ENCODE measurements around the gene ENPP4.
A peak's percentile ranks its signal among the peaks of the same experiment; 100 is the strongest.
"Not testable (repeated sequence)": the region's sequence is repeated elsewhere in the genome, so short reads cannot be mapped to it uniquely, and the experiment has no call there.

Gene ENPP4

GRCh38 chr6:46129629-46130511, at the start of gene ENPP4:
ENPP4 (plus strand) TSS chr6:46129989; CDS start chr6:46139584, 9,595 bp downstream.
- peak within 1 kb of the TSS; percentile 89 for H3K27ac Mint-ChIP-seq
- H3K36me3 Mint-ChIP-seq (ENCODE audit: low read depth): no peaks in the 10 kb centered on the region
- peaks cover 57% of the 10 kb centered on the region for H3K4me1 Mint-ChIP-seq (ENCODE audit: low read depth)
- H3K9me3 Mint-ChIP-seq: no peaks in the 10 kb centered on the region
- peak within 1 kb of the TSS; percentile 98 for H3K4me3 Mint-ChIP-seq
- no peaks in the 10 kb centered on the region for H3K27me3 Mint-ChIP-seq

GRCh38 chr6:46080111-46080510, 49.7 kb upstream of the ENPP4 start:
- H3K4me3 Mint-ChIP-seq: no peak overlapping the region
- no peaks in the 10 kb centered on the region for H3K9me3 Mint-ChIP-seq
- H3K4me1 Mint-ChIP-seq (ENCODE audit: low read depth): peaks cover 4% of the 10 kb centered on the region
- H3K36me3 Mint-ChIP-seq (ENCODE audit: low read depth): no peaks in the 10 kb centered on the region
- H3K27me3 Mint-ChIP-seq: no peaks in the 10 kb centered on the region
- H3K27ac Mint-ChIP-seq: no peak overlapping the region

GRCh38 chr6:46085688-46086087, 44.1 kb upstream of the ENPP4 start:
- not testable (repeated sequence) for H3K4me3 Mint-ChIP-seq; H3K4me1 Mint-ChIP-seq (ENCODE audit: low read depth); H3K36me3 Mint-ChIP-seq (ENCODE audit: low read depth); H3K27ac Mint-ChIP-seq; H3K9me3 Mint-ChIP-seq
- peaks cover 33% of the 10 kb centered on the region for H3K27me3 Mint-ChIP-seq

- peaks cover 5% of the 10 kb centered on the region for H3K4me1 Mint-ChIP-seq (ENCODE audit: low read depth)
- peaks cover 5% of the 10 kb centered on the region for H3K36me3 Mint-ChIP-seq (ENCODE audit: low read depth)
- peaks cover 48% of the 10 kb centered on the region for H3K27me3 Mint-ChIP-seq
- no peak overlapping the region for H3K27ac Mint-ChIP-seq
- H3K9me3 Mint-ChIP-seq: peaks cover 13% of the 10 kb centered on the region
- H3K4me3 Mint-ChIP-seq: no peak overlapping the region
Measured at GRCh38 chr6:46090115-46091079, 39.4 kb upstream of the ENPP4 start.

GRCh38 chr6:46091080-46091478, 38.7 kb upstream of the ENPP4 start:
- no peak overlapping the region for H3K4me3 Mint-ChIP-seq
- peaks cover 20% of the 10 kb centered on the region for H3K9me3 Mint-ChIP-seq
- no peak overlapping the region for H3K27ac Mint-ChIP-seq
- H3K4me1 Mint-ChIP-seq (ENCODE audit: low read depth): peaks cover 5% of the 10 kb centered on the region
- H3K27me3 Mint-ChIP-seq: peaks cover 47% of the 10 kb centered on the region
- H3K36me3 Mint-ChIP-seq (ENCODE audit: low read depth): peaks cover 5% of the 10 kb centered on the region

- Mint-ChIP-seq H3K9me3 (peaks cover 25% of the 10 kb centered on the region), H3K4me1 (ENCODE audit: low read depth) (peaks cover 5% of the 10 kb centered on the region), H3K27ac (no peak overlapping the region), H3K36me3 (ENCODE audit: low read depth) (peaks cover 11% of the 10 kb centered on the region), H3K27me3 (peaks cover 14% of the 10 kb centered on the region), H3K4me3 (no peak overlapping the region)
Measured at GRCh38 chr6:46095251-46095650, 34.5 kb upstream of the ENPP4 start.

GRCh38 chr6:46097366-46097765, 32.4 kb upstream of the ENPP4 start:
- Mint-ChIP-seq H3K4me3 (no peak overlapping the region), H3K36me3 (ENCODE audit: low read depth) (peaks cover 11% of the 10 kb centered on the region), H3K4me1 (ENCODE audit: low read depth) (peaks cover 16% of the 10 kb centered on the region), H3K27me3 (peaks cover 10% of the 10 kb centered on the region), H3K27ac (no peak overlapping the region), H3K9me3 (peaks cover 25% of the 10 kb centered on the region)

- Mint-ChIP-seq H3K9me3 (peaks cover 25% of the 10 kb centered on the region), H3K4me3 (no peak overlapping the region), H3K4me1 (ENCODE audit: low read depth) (peaks cover 26% of the 10 kb centered on the region), H3K36me3 (ENCODE audit: low read depth) (peaks cover 11% of the 10 kb centered on the region), H3K27me3 (peaks cover 2% of the 10 kb centered on the region), H3K27ac (no peak overlapping the region)
Measured at GRCh38 chr6:46098678-46099077, 31.1 kb upstream of the ENPP4 start.

- Mint-ChIP-seq H3K27ac (no peak overlapping the region), H3K9me3 (peaks cover 16% of the 10 kb centered on the region), H3K27me3 (no peaks in the 10 kb centered on the region), H3K4me1 (ENCODE audit: low read depth) (peaks cover 36% of the 10 kb centered on the region), H3K4me3 (no peak overlapping the region), H3K36me3 (ENCODE audit: low read depth) (peaks cover 6% of the 10 kb centered on the region)
Measured at GRCh38 chr6:46099952-46100351, 29.8 kb upstream of the ENPP4 start.

- no peaks in the 10 kb centered on the region for H3K27me3 Mint-ChIP-seq
- H3K36me3 Mint-ChIP-seq (ENCODE audit: low read depth): peaks cover 11% of the 10 kb centered on the region
- no peak overlapping the region for H3K4me3 Mint-ChIP-seq
- H3K4me1 Mint-ChIP-seq (ENCODE audit: low read depth): peaks cover 45% of the 10 kb centered on the region
- H3K9me3 Mint-ChIP-seq: no peaks in the 10 kb centered on the region
- H3K27ac Mint-ChIP-seq: peak overlapping the region; percentile 18
Measured at GRCh38 chr6:46102123-46102522, 27.7 kb upstream of the ENPP4 start.

GRCh38 chr6:46103441-46104115, 26.2 kb upstream of the ENPP4 start:
- Mint-ChIP-seq H3K9me3 (no peaks in the 10 kb centered on the region), H3K27ac (no peak overlapping the region), H3K27me3 (no peaks in the 10 kb centered on the region), H3K4me3 (no peak overlapping the region), H3K36me3 (ENCODE audit: low read depth) (peaks cover 10% of the 10 kb centered on the region), H3K4me1 (ENCODE audit: low read depth) (peaks cover 45% of the 10 kb centered on the region)

- Mint-ChIP-seq H3K27ac (no peak overlapping the region), H3K4me3 (no peak overlapping the region), H3K9me3 (no peaks in the 10 kb centered on the region), H3K36me3 (ENCODE audit: low read depth) (peaks cover 4% of the 10 kb centered on the region), H3K4me1 (ENCODE audit: low read depth) (peaks cover 45% of the 10 kb centered on the region), H3K27me3 (no peaks in the 10 kb centered on the region)
Measured at GRCh38 chr6:46104209-46104608, 25.6 kb upstream of the ENPP4 start.

GRCh38 chr6:46105568-46105967, 24.2 kb upstream of the ENPP4 start:
- Mint-ChIP-seq H3K27ac (no peak overlapping the region), H3K9me3 (peaks cover 5% of the 10 kb centered on the region)

GRCh38 chr6:46113370-46113769, 16.4 kb upstream of the ENPP4 start:
- H3K27ac Mint-ChIP-seq: no peak overlapping the region
- H3K4me1 Mint-ChIP-seq (ENCODE audit: low read depth): peaks cover 4% of the 10 kb centered on the region
- H3K27me3 Mint-ChIP-seq: no peaks in the 10 kb centered on the region
- H3K9me3 Mint-ChIP-seq: peaks cover 15% of the 10 kb centered on the region
- peaks cover 27% of the 10 kb centered on the region for H3K36me3 Mint-ChIP-seq (ENCODE audit: low read depth)
- H3K4me3 Mint-ChIP-seq: no peak overlapping the region

More at GRCh38 chr6:46105568-46105967, 24.2 kb upstream of the ENPP4 start:
- Mint-ChIP-seq H3K27me3 (no peaks in the 10 kb centered on the region), H3K4me1 (ENCODE audit: low read depth) (peaks cover 45% of the 10 kb centered on the region), H3K36me3 (ENCODE audit: low read depth) (peaks cover 11% of the 10 kb centered on the region), H3K4me3 (no peak overlapping the region)
